GM21367 (cell line): ENCODE data around the gene WASHC2C.
"Not testable (repeated sequence)": the region's sequence is repeated elsewhere in the genome, so short reads cannot be mapped to it uniquely, and the experiment has no call there.

Experiments used
- ATAC-seq: cut with Tn5 transposase; IDR thresholded peaks from one replicate; pipeline ENCODE4 v1.9.1; 2021; ENCODE audit not compliant: unreplicated experiment

Gene WASHC2C

DNA sequence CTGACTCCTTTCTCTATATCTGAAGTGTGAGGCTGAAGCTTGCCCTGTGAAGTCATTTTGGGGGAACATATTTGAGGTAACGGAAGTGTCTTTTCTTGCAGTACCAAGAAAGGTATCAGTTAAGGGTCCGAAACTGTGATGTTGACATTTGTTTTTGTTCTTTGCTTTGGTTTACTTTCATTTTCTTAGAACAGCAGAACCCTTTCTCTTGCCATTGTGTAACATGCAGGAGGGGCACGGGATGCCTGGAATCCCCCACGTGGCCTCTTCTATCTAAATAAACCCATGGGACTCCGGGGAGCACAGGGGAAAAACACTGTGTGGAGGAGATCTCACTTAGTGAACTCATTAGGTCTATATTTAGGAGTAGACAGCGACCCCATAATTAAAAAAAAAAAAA lies 34.6 kb downstream of the WASHC2C start:
- ATAC-seq: not testable (repeated sequence)

DNA sequence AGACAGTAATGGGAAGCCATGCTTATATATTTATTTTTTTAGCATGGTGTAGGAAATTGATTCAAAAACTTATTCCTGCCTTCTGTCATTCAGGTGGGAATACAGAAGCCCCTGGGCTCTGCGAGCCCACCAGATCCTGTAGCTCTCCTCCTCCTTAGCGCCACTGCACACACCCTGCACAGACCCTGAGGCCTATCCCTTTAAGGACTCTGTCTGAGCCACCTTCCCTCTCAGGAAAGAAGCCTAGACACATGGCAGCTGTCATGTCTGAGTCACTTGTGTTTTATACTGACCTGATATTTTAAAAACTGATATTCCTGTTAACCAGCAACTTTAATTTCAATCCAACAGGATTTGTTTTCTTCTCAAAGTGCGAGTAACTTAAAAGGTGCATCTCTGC lies 36.0 kb downstream of the WASHC2C start:
- ATAC-seq: not testable (repeated sequence)

DNA sequence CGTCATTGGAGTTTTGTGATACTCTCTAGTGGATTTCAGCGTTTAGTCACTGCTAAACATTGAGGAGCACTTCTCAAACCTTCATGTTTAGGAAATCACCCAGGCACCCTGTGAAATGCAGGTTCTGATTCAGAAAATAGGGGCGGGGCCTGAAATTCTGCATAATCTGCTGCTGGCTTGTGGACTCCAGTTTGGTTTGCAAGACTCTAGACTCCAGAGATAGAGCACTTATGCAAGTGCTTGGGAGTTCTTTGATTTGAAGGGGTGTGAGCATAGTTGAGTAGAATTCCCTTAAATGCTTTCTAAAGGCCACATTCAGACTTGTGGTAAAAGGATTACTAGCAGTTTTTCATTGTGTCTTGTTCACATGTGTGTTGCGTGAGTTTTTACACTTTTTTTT lies 41.3 kb downstream of the WASHC2C start:
- not testable (repeated sequence) for ATAC-seq

- ATAC-seq: not testable (repeated sequence)
Measured at GRCh38 chr10:45771757-45772461, 44.8 kb downstream of the WASHC2C start.

DNA sequence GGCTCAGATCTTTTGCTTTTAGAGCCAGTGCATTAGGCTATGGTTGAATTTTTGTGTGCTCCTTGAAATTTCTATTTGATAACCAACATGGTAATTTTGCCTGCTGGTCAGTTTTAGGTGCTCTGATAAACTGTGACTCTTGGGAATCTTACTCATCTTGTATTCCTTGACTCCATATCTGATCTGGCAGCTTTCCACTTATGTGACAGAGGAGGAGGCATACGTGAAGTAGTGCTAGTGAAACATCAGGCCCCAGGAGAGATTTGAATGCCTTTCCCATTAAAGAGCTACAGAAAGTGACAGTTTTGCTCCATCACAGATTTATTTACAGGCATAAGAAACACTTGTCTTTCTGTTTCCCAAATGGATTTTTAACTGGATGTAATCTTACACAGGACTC lies 59.2 kb downstream of the WASHC2C start:
- ATAC-seq: not testable (repeated sequence)

DNA sequence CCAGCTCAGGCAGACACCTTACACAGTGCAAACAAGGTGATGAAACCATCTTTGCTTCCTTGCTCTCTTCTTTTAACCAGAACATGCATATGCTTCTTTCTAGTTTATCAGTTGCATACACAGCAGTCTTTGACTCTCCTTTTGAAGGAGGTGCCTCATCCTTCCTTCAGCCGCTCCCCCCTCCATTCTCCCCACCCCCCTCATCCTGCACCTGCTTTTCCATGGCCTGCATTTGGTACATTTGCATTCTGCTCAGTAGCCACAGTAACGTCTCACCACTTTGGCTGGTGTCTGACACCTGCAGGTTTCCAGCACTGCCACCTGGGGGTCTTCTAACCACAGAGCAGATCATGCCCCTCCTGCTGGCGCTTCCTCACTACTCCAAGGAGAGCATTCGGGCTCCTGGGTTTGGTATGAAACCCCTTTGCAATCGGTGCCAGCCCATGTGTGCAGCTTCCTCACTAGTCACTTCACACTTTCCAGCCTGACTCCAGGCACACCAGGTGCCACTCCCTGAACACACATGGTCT lies 60.2 kb downstream of the WASHC2C start:
- not testable (repeated sequence) for ATAC-seq

DNA sequence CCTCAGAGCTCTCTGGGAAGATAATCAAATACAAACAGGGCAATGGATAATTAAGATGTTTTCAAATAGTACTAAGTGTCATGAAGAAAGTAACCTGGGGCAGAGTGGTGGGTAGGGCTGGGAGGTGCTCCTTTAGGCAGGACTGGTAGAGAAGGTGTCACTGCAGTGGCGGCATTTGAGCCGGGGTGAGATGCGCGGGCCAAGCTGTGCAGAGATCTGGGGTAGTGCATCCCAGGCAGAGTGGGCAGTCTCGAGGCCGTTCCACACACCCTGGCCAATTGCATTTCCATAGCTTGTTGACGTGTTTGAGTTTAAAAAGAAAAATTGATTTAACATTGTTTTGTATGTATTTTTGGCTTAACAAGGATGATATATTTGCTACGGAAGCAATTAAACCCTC lies 62.9 kb downstream of the WASHC2C start:
- ATAC-seq: not testable (repeated sequence)

DNA sequence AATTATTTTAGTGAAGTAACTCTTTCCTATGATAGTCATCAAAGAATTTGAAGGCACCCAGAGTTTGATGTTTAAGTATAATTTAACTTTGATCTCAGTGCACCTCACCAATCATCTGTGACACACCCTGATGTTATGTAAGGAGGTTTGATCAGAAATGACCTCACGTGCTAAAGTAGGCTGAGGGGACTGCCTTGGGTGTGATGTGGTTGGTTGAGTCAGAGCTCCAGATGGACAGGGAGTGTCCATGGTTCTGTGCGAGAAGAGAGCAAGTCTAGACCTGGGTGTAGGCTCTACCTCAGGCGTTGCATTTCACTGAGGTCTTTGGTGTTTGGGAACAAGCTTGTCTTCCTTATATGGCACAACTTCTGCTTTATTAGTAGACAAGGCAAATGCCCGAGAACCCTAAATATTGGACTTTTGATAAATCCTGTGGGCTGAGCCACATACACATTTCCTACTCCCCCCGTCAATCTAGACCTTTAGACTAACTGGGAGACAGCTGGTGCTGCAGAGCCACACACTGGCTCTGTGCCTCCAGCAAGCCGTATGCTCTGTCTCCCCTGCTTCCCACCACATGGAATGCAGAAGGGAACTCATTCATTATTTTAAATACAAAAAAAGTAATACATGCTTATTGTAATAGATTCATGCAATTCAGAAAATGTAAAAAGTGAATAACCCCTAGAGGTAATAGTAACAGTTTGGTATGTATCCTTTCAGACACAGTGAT lies 63.8 kb downstream of the WASHC2C start:
- not testable (repeated sequence) for ATAC-seq

- ATAC-seq: not testable (repeated sequence)
Measured at GRCh38 chr10:45794761-45795160, 67.7 kb downstream of the WASHC2C start.

DNA sequence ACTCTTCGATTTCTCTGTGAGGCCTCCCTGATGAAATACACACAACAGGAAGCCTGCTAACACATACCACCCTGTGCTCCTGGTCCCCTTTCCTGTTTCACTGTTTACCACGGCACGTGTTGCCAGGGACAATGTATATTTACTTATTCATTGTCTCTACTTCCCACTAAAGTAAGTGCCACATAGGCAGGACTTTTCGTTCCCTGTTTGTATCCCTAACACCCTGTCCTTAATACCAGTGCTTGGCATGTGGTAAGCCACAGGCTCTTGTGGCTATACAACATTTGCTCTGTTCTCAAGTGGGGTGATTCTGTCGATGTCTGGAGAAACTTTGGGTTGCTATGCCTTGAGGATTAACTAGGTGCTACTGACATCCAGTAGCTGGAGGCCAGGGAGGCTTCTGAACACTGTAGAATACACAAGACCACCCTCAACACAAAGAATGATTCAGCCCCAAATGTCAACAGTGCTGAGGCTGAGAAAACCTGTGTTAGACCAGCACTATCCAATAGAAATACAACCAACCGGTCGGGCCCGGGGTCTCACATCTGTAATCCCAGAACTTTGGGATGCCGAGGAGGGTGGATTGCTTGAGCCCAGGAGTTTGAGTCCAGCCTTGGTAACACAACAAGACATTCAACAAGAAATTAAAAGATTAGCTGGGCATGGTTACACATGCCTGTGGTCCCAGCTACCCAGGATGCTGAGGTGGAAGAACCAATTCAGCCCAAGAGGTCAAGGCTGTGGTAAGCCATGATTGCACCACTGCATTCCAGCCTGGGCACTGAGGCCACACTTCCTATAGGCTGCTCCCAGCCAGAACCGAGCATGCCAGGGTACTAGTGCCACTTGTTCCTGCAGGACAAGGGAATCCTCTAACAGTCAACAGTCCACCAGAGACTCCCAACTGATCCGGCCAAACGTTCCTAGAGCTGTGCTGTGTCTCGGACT lies 76.3 kb downstream of the WASHC2C start:
- not testable (repeated sequence) for ATAC-seq

GRCh38 chr10:45804996-45805395 lies 77.9 kb downstream of the WASHC2C start:
- not testable (repeated sequence) for ATAC-seq

- no peak for ATAC-seq
Measured at GRCh38 chr10:45809837-45810236, 82.8 kb downstream of the WASHC2C start.

GRCh38 chr10:45811075-45811474 lies 84.0 kb downstream of the WASHC2C start:
- no peak for ATAC-seq

DNA sequence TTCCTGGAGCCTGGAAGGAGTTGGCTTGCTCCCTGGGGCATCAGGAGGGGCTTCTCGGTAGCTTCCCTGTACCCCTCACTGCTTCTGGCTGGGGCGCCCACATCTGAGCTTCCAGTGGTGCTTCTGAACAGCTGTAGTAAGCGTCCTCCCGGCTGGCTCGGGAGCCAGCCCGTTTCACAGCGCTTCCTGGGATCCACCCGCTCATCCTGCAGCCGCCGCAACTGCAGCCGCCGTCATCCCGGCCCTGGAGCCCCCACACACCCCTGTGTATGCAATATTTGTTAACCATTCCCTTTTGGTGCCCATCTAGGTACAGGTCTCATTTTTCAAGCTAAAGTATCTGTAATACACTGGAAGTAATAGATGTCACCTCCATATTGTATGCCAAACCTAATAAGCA lies 85.9 kb downstream of the WASHC2C start:
- not testable (repeated sequence) for ATAC-seq

DNA sequence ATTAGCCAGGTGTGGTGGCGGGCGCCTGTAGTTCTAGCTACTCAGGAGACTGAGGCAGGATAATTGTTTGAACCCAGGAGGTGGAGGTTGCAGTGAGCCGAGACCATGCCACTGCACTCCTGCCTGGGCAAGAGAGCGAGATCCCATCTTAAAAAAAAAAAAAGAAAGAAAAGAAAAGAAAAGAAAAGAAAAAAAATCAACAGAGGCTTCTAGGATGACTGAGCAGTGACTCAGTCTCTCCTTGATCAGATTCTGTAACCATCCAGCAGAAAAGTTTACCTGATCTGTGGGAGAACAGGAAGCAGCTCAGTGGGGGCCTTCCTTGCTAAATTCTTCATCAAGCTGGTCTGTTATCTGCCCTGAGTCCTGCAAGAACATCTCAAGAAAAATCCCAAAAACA lies 87.1 kb downstream of the WASHC2C start:
- not testable (repeated sequence) for ATAC-seq

GRCh38 chr10:45817130-45817859 lies 90.2 kb downstream of the WASHC2C start:
- no peak for ATAC-seq

- ATAC-seq: no peak
Measured at GRCh38 chr10:45817912-45818311, 90.8 kb downstream of the WASHC2C start.

GRCh38 chr10:45819552-45819951 lies 92.5 kb downstream of the WASHC2C start:
- ATAC-seq: no peak

DNA sequence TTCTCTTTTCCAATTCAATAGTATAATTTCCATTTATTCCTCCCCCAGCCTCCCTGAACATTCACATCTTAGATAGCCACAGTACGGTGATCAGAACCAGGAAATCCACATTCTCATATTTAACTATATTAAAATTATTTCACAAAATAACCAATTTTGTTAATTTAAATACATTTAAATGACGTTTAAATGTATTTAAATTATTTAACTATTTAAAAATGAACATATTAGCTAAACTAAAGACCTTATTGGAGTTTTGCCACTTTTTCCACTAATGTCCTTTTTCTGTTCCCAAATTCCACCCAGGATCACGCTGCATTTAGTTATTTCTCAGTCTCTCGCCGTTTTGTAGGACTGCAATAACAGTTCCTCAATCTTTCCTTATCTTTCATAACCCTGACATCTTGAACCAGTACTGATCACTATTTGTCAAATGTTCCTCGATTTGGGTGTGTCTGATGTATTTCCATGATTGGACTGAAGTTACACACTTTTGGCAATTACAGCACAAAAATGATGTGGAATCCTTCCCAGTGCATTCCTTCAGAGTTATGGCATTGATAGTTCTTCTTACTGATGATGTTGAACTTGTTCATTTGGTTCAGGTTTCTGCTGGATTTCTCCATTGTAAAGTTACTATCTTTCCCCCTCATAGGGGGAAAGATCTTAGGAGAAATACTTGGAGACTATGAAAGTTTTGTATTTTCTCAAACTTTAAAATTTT lies 93.2 kb downstream of the WASHC2C start:
- ATAC-seq: not testable (repeated sequence)

DNA sequence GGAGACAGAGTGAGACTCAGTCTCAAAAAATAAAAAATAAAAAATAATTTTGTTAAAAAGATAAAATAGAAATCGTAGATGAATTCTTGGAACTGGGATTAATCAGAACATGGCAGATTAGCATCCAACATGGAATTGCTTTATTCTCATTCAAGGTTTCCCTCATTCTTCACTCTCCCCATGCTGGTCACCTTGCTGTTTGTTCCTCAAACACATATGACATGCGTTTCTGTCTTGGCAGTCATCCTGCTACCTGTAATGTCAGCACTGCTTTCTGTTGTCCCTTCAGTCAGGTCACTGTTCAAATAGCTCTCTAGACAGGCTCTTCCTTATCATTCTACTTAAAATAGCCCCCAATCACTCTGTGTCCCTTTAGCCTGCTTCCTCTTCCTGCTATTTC lies 95.9 kb downstream of the WASHC2C start:
- not testable (repeated sequence) for ATAC-seq
